H54 (cell line): Measurements from ENCODE around the gene WDR7.

ENCODE experiments used
- DNase-seq: peaks from one replicate; pipeline ENCODE4 v3.0.0; 2011; ENCODE audit warnings: low spot score, mixed read lengths; ENCODE audit not compliant: insufficient read length
- FAIRE-seq: peaks from 3 replicates; lab custom pipeline; 2011; peaks lifted over from hg19 to GRCh38; lab: Jason Lieb, UNC
- POLR2A ChIP-seq: IDR thresholded peaks from 2 replicates; pipeline ENCODE4 v1.6.1; 2011; ENCODE audit warnings: low read depth, mild to moderate bottlenecking, low read length

Gene WDR7

DNA sequence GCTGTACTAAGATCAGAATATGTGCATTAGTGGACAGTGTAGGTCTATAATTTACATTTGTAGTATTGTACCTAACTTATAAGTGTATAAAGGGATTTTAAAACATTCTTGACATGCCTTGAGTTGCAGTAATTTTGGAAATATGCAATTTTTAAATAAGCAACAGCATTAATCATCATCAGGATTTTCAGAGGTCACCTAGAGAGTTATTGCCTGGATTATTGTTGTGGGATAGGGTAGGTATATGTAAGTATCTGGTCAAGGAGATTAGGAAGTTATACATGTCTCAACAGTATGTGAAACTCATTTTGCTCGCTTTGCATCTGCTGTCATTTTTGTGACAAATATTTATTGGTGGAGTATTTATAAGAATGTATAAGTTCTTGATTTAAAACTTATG is 184.2 kb downstream of the WDR7 start:
- TF ChIP-seq POLR2A, result no peak
- no peak for FAIRE-seq
- DNase-seq, result no peak

DNA sequence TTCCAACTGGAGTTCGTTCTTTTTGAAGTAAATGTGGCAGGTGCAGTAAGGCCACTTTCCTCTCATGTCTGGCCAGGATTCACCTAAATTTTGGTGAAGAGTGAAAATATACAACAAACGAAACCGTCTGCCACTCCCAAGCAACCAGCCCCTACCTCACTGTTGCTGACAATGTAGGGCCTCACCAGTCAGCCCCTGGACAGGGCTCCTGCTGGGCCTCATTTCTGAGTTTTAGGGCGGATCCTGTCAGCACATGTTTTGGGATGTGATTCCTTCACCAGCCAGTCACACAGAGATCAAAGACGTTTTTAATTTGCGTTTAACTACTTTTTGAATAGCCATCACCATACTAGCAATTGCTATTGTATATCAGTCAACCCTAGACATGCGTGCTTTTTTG is 185.0 kb downstream of the WDR7 start:
- no peak for TF ChIP-seq POLR2A
- DNase-seq (no peak), FAIRE-seq (no peak)

DNA sequence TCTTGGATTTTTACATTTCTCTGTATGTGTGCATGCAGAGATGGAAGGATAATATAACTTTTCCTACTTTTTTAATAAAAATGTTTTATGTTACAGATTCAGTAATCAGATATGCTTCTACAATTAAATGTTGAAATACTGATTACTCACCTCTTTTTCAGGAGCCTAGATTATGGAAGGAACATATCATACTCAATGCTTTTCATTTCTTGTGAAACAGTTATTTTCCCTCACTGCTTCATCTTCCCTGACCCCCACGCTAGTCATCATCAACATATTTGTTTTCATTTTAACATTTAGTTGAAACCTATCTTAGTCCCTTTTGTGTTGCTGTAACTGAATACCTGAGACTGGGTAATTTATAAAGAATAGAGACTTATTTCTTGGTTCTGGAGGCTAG is 190.7 kb downstream of the WDR7 start:
- TF ChIP-seq POLR2A, result no peak
- DNase-seq, result no peak
- FAIRE-seq, result no peak

GRCh38 chr18:56843241-56843640 is 192.1 kb downstream of the WDR7 start:
- no peak for FAIRE-seq
- no peak for DNase-seq
- TF ChIP-seq POLR2A, result no peak

DNA sequence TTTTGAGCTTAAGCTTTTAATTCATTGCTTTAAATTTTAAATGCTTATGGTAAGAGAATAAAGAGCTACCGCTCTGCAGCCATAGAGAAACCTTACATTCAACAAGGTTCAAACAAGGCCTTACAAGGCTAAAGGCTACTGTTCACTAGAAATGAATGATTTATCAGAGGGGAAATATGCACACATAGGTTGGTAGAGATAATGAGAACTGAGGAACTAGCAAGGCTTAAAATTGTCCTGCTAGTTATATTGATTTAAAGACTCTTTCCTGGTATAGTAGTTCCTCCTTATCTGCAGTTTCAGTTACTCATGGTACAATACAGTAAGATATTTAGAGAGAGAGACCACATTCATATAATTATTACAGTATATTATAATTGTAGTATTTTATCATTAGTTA is 193.4 kb downstream of the WDR7 start:
- no peak for TF ChIP-seq POLR2A
- DNase-seq, result no peak
- no peak for FAIRE-seq

- no peak for DNase-seq
- no peak for TF ChIP-seq POLR2A
- no peak for FAIRE-seq
Measured at GRCh38 chr18:56851774-56852173, 200.6 kb downstream of the WDR7 start.

GRCh38 chr18:56853961-56854360 is 202.8 kb downstream of the WDR7 start:
- FAIRE-seq, result no peak
- no peak for TF ChIP-seq POLR2A
- no peak for DNase-seq

DNA sequence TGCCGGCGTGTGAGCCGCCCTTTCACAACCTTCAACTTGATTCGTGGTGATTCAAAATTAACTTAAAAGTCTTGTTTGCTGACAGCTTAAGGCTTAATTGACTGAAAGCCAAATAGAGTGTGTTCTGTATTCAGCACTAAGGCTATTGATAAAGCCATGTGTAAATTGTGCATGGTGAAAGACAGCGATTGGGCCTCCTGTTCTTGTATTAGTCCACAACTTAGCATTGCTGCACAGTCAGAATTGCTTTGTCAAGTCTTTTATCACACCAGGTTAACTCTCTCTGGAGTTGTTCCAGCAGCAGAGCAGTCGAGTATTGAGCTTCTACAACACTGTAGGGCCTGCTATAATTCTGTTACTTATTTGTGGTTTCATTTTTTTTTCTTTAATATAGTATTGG is 210.1 kb downstream of the WDR7 start:
- FAIRE-seq (no peak), DNase-seq (no peak)
- no peak for TF ChIP-seq POLR2A

DNA sequence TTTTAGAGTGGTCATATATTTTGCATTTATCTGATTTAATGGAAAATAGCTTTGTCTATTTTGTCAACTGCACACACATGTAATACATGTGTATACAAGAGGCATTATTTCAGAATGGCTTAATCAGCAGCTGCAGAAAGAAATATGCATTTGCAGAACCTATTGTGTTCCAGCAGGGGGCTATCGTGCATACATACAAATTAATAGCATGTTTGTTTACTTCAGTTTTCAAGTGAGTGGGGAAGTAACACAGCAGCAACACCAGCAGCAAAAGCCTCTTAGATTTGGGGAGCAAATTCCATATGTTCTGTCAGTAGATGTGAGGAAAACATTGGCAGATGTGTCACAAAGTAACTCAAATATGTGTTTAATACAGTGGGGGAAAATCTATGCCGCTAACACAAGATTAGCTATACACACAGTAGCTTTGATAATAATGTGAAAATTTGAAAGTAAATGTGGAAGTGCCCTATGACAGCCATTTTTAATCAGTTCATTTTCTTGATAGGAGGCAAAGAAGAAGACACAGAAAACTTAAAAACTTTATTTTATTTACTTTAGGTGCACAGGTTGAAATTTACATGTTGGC is 218.1 kb downstream of the WDR7 start:
- FAIRE-seq, result peak; percentile 57
- DNase-seq, result no peak
- TF ChIP-seq POLR2A, result no peak

GRCh38 chr18:56870982-56871381 is 219.8 kb downstream of the WDR7 start:
- DNase-seq, result no peak
- FAIRE-seq, result no peak
- TF ChIP-seq POLR2A, result no peak

GRCh38 chr18:56872140-56872539 is 221.0 kb downstream of the WDR7 start:
- no peak for TF ChIP-seq POLR2A
- DNase-seq (no peak), FAIRE-seq (no peak)

GRCh38 chr18:56873441-56874140 is 222.4 kb downstream of the WDR7 start:
- TF ChIP-seq POLR2A, result no peak
- no peak for DNase-seq
- no peak for FAIRE-seq

GRCh38 chr18:56878711-56879110 is 227.6 kb downstream of the WDR7 start:
- no peak for TF ChIP-seq POLR2A
- FAIRE-seq (no peak), DNase-seq (no peak)

GRCh38 chr18:56884511-56884910 is 233.4 kb downstream of the WDR7 start:
- no peak for TF ChIP-seq POLR2A
- FAIRE-seq, result no peak
- no peak for DNase-seq

- no peak for TF ChIP-seq POLR2A
- FAIRE-seq, result no peak
- no peak for DNase-seq
Measured at GRCh38 chr18:56888978-56889377, 237.8 kb downstream of the WDR7 start.
